Progenitor cell of endocrine pancreas (in vitro differentiated cells): ENCODE measurements around the gene GRAMD1B. TPM values are rescaled to one million over a fixed set of nuclear protein-coding genes. Genes with fewer than 3 reads are reported as not detected.
"Not testable (repeated sequence)": the region's sequence is repeated elsewhere in the genome, so short reads cannot be mapped to it uniquely, and the experiment has no call there.

Experiments
- DNase-seq: peaks from one replicate; pipeline ENCODE4 v3.0.0; 2021; ENCODE audit warnings: low spot score; ENCODE audit not compliant: unreplicated experiment
- H3K27ac Mint-ChIP-seq: 2 replicates; pipeline ENCODE4 v1.8.0; 2021; ENCODE audit warnings: mild to moderate bottlenecking, moderate library complexity, mixed read lengths
- H3K27me3 Mint-ChIP-seq: 2 replicates; pipeline ENCODE4 v1.8.0; 2021; ENCODE audit warnings: mixed read lengths
- H3K36me3 Mint-ChIP-seq: 2 replicates; pipeline ENCODE4 v1.8.0; 2022; ENCODE audit warnings: mixed read lengths; ENCODE audit not compliant: insufficient read depth
- H3K4me1 Mint-ChIP-seq: 2 replicates; pipeline ENCODE4 v1.8.0; 2021; ENCODE audit warnings: low read depth, mixed read lengths
- H3K4me3 Mint-ChIP-seq: 2 replicates; pipeline ENCODE4 v1.8.0; 2021; ENCODE audit warnings: low read depth, mild to moderate bottlenecking, moderate library complexity, mixed read lengths
- H3K9me3 Mint-ChIP-seq: 2 replicates; pipeline ENCODE4 v1.8.0; 2021; ENCODE audit warnings: low read depth, mixed read lengths
- total RNA-seq: library from RNA; stranded (reverse); gene quantifications from 2 replicates; pipeline ENCODE4 v1.2.1, GENCODE V29; 2021
- TF ChIP-seq, protein P1 (sequence below): fragments of 200-600 bp; sonication (generic); IDR thresholded peaks from one replicate; pipeline ENCODE4 v1.5.0; 2021; ENCODE audit warnings: antibody characterized with exemption, mild to moderate bottlenecking; ENCODE audit not compliant: unreplicated experiment

GRAMD1B gene
- total RNA-seq, 1 donor from 2014 or later: 4.5 TPM

DNA sequence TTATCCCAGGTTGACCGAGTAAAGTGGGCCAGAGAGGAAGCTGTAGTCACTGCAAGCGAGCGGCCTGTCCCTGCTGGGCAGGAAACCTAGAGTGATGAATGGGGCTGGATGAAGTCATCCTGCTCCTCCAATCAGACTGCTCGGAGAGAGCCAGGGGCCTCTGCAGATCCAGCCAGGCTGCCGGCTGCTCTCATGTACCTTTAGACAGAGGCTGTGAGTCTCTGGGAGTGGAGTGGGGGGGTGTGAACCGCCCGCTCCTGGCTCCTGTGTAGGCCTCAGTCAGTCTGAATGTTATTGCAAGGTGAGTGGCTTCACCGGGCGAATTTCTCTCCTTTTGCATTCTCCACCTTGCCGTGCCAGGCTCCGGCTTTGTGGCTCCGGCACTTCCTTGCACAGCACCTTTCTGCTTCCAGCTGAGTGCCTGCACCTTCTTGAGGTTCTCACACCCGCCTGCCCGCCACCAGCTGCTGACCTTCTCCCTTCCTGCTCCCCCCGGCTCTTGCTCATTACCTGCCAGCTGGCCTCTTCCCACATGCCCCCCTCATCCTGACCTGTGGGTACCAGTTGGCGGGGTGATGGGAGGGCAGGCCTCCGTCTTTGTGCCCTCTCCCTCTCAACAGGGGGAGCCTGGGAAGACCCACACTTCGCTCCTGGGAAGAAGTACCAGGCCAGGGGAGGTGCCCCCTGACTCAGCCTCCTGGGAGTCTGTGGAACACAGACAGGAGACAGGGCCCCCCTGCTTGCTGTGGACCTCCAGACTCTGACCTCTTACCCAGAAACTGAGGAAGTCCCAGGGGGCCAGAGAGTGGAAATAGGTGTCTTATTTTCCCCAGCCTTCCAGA, 79.9 kb downstream of the GRAMD1B start:
- TF ChIP-seq, protein P1, sequence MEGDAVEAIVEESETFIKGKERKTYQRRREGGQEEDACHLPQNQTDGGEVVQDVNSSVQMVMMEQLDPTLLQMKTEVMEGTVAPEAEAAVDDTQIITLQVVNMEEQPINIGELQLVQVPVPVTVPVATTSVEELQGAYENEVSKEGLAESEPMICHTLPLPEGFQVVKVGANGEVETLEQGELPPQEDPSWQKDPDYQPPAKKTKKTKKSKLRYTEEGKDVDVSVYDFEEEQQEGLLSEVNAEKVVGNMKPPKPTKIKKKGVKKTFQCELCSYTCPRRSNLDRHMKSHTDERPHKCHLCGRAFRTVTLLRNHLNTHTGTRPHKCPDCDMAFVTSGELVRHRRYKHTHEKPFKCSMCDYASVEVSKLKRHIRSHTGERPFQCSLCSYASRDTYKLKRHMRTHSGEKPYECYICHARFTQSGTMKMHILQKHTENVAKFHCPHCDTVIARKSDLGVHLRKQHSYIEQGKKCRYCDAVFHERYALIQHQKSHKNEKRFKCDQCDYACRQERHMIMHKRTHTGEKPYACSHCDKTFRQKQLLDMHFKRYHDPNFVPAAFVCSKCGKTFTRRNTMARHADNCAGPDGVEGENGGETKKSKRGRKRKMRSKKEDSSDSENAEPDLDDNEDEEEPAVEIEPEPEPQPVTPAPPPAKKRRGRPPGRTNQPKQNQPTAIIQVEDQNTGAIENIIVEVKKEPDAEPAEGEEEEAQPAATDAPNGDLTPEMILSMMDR: no peak
- Mint-ChIP-seq H3K4me3 (no peak overlapping the region), H3K9me3 (no peaks in the 10 kb centered on the region), H3K4me1 (peaks cover 13% of the 10 kb centered on the region), H3K27me3 (no peaks in the 10 kb centered on the region), H3K36me3 (no peaks in the 10 kb centered on the region), H3K27ac (no peak overlapping the region)
- DNase-seq: no peak

GRCh38 chr11:123510579-123510905, 80.5 kb downstream of the GRAMD1B start:
- H3K27ac Mint-ChIP-seq: no peak overlapping the region
- H3K9me3 Mint-ChIP-seq: no peaks in the 10 kb centered on the region
- TF ChIP-seq, protein P1: no peak
- DNase-seq: no peak
- H3K4me1 Mint-ChIP-seq: peaks cover 13% of the 10 kb centered on the region
- no peaks in the 10 kb centered on the region for H3K36me3 Mint-ChIP-seq
- H3K27me3 Mint-ChIP-seq: no peaks in the 10 kb centered on the region
- no peak overlapping the region for H3K4me3 Mint-ChIP-seq

- Mint-ChIP-seq H3K27me3 (no peaks in the 10 kb centered on the region), H3K4me1 (peaks cover 6% of the 10 kb centered on the region), H3K9me3 (no peaks in the 10 kb centered on the region), H3K4me3 (no peak overlapping the region), H3K36me3 (no peaks in the 10 kb centered on the region), H3K27ac (peak overlapping the region; percentile 3)
- TF ChIP-seq, protein P1: peak; percentile 96
- peak; percentile 85 for DNase-seq
These were observed 81.2 kb downstream of the GRAMD1B start for GRCh38 chr11:123511037-123511870.

- not testable (repeated sequence) for H3K4me3 Mint-ChIP-seq, H3K27ac Mint-ChIP-seq, H3K9me3 Mint-ChIP-seq, H3K4me1 Mint-ChIP-seq, H3K36me3 Mint-ChIP-seq, DNase-seq, H3K27me3 Mint-ChIP-seq
These were observed 83.2 kb downstream of the GRAMD1B start for GRCh38 chr11:123513309-123513708.

DNA sequence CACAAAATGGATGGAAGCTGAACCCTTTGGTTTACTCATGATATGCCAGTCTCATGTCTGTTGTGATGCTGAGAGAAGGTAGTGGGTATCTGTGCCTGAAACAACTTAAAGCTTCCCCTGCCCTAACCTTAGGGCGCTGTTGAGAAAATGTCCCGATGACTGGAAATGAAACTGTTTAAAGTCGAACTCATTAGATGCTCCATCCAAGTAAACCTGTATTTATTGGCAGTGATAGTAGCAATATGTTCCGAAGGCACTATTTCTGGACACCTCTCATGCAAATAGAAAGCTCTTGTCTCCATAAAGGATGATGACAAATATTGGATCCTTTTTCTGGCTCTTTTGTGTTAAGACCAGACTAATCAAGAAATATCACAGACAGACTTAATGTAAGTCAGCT, 86.2 kb downstream of the GRAMD1B start:
- no peak overlapping the region for H3K4me3 Mint-ChIP-seq
- no peaks in the 10 kb centered on the region for H3K36me3 Mint-ChIP-seq
- DNase-seq: no peak
- peaks cover 12% of the 10 kb centered on the region for H3K27me3 Mint-ChIP-seq
- H3K4me1 Mint-ChIP-seq: no peaks in the 10 kb centered on the region
- H3K9me3 Mint-ChIP-seq: peaks cover under 1% of the 10 kb centered on the region
- TF ChIP-seq, protein P1: no peak
- no peak overlapping the region for H3K27ac Mint-ChIP-seq
